Skin epidermis (tissue), 12 donors: ENCODE measurements around the gene RAMP1.
"Not testable (repeated sequence)": the region's sequence is repeated elsewhere in the genome, so short reads cannot be mapped to it uniquely, and the experiment has no call there.

Experiments used
- H3K27ac ChIP-seq, 21 experiments: fragments of 200-600 bp; sonication (generic) in 11 of 21; one replicate each; pipeline ENCODE4 v1.5.0; 2020; ENCODE audit warnings: mild to moderate bottlenecking in 3 of 21, inconsistent platforms in 2 of 21, moderate library complexity in 2 of 21
- H3K4me3 ChIP-seq, 7 experiments: fragments of 200-600 bp; sonication (generic) in 2 of 7; one replicate each; pipeline ENCODE4 v1.5.0; 2020; ENCODE audit warnings: inconsistent platforms in 2 of 7, mild to moderate bottlenecking in 2 of 7, moderate library complexity in 1 of 7

RAMP1 gene

GRCh38 chr2:237862528-237862895 lies 3.1 kb downstream of the RAMP1 start:
- H3K27ac ChIP-seq = no peak overlapping the region
- H3K4me3 ChIP-seq = no peak overlapping the region

GRCh38 chr2:237863102-237863511 lies 3.7 kb downstream of the RAMP1 start:
- peak overlapping the region in 1 of 21 experiments; percentile 34 for H3K27ac ChIP-seq
- no peak overlapping the region for H3K4me3 ChIP-seq

- Histone ChIP-seq H3K4me3 (no peak overlapping the region), H3K27ac (peak overlapping the region in 1 of 21 experiments; percentile 34)
Measured at GRCh38 chr2:237863689-237864443, 4.4 kb downstream of the RAMP1 start.

- Histone ChIP-seq H3K4me3 (no peak overlapping the region), H3K27ac (peak overlapping the region in 2 of 21 experiments; percentile 12 to 34)
Measured at GRCh38 chr2:237864444-237864931, 5.1 kb downstream of the RAMP1 start.

- no peak overlapping the region for H3K4me3 ChIP-seq
- peak overlapping the region in 2 of 21 experiments; percentile 12 to 72 for H3K27ac ChIP-seq
Measured at GRCh38 chr2:237864940-237865622, 5.7 kb downstream of the RAMP1 start.

- H3K27ac ChIP-seq = peak overlapping the region in 2 of 21 experiments; percentile 12 to 72
Measured at GRCh38 chr2:237865623-237866041, 6.2 kb downstream of the RAMP1 start.

GRCh38 chr2:237866101-237866621 lies 6.7 kb downstream of the RAMP1 start:
- no peak overlapping the region for H3K4me3 ChIP-seq
- peak overlapping the region in 1 of 21 experiments; percentile 72 for H3K27ac ChIP-seq

More at GRCh38 chr2:237865623-237866041, 6.2 kb downstream of the RAMP1 start:
- no peak overlapping the region for H3K4me3 ChIP-seq

- Histone ChIP-seq H3K27ac (peak overlapping the region in 1 of 21 experiments; percentile 8), H3K4me3 (no peak overlapping the region)
Measured at GRCh38 chr2:237867465-237867864, 8.0 kb downstream of the RAMP1 start.

GRCh38 chr2:237868074-237868473 lies 8.7 kb downstream of the RAMP1 start:
- H3K4me3 ChIP-seq = not testable (repeated sequence)
- H3K27ac ChIP-seq = peak overlapping the region in 1 of 21 experiments; percentile 8

- Histone ChIP-seq H3K27ac (no peak overlapping the region), H3K4me3 (peak overlapping the region in 1 of 7 experiments; percentile 11)
Measured at GRCh38 chr2:237868631-237869342, 9.4 kb downstream of the RAMP1 start.

- Histone ChIP-seq H3K27ac (no peak overlapping the region), H3K4me3 (no peak overlapping the region)
Measured at GRCh38 chr2:237869343-237870102, 10.1 kb downstream of the RAMP1 start.

- no peak overlapping the region for H3K4me3 ChIP-seq
- no peak overlapping the region for H3K27ac ChIP-seq
Measured at GRCh38 chr2:237870126-237870525, 10.7 kb downstream of the RAMP1 start.

GRCh38 chr2:237870754-237871651 lies 11.6 kb downstream of the RAMP1 start:
- Histone ChIP-seq H3K4me3 (no peak overlapping the region), H3K27ac (no peak overlapping the region)

GRCh38 chr2:237872178-237872887 lies 12.9 kb downstream of the RAMP1 start:
- H3K4me3 ChIP-seq = no peak overlapping the region
- H3K27ac ChIP-seq = no peak overlapping the region

GRCh38 chr2:237873421-237873831 lies 14.0 kb downstream of the RAMP1 start:
- Histone ChIP-seq H3K27ac (peak overlapping the region in 1 of 21 experiments; percentile 32), H3K4me3 (no peak overlapping the region)

GRCh38 chr2:237873897-237874551 lies 14.6 kb downstream of the RAMP1 start:
- Histone ChIP-seq H3K4me3 (no peak overlapping the region), H3K27ac (peak overlapping the region in 2 of 21 experiments; percentile 10 to 33)

GRCh38 chr2:237874585-237875161 lies 15.2 kb downstream of the RAMP1 start:
- H3K27ac ChIP-seq = no peak overlapping the region
- H3K4me3 ChIP-seq = no peak overlapping the region
